Suppressor macrophage (primary cell): ENCODE results near the gene TALDO1.
A peak's percentile ranks its signal among the peaks of the same experiment; 100 is the strongest.

Experiments
- DNase-seq, 4 experiments: peaks; one replicate each; pipeline ENCODE4 v3.0.0-alpha.2; 2020 to 2022
- total RNA-seq, 17 experiments: gene quantifications; one replicate each; lab custom pipeline; 2026; ENCODE audit warnings: mixed read lengths in 6 of 17, inconsistent platforms in 3 of 17; lab: John Stamatoyannopoulos, UW

TALDO1 gene
- total RNA-seq: 190 to 363 (median 296) reads per million in 17 experiments

GRCh38 chr11:747158-748006 is at the start of gene TALDO1:
Gene TALDO1, plus strand, starts transcription at chr11:747464. Its CDS starts 18 bp downstream, at chr11:747482.
- peak; percentile 92 to 98 (median 96) for DNase-seq

GRCh38 chr11:697811-698311 is 49.4 kb upstream of the TALDO1 start:
- DNase-seq: peak in 3 of 4 experiments; percentile 24 to 34 (median 31)

DNA sequence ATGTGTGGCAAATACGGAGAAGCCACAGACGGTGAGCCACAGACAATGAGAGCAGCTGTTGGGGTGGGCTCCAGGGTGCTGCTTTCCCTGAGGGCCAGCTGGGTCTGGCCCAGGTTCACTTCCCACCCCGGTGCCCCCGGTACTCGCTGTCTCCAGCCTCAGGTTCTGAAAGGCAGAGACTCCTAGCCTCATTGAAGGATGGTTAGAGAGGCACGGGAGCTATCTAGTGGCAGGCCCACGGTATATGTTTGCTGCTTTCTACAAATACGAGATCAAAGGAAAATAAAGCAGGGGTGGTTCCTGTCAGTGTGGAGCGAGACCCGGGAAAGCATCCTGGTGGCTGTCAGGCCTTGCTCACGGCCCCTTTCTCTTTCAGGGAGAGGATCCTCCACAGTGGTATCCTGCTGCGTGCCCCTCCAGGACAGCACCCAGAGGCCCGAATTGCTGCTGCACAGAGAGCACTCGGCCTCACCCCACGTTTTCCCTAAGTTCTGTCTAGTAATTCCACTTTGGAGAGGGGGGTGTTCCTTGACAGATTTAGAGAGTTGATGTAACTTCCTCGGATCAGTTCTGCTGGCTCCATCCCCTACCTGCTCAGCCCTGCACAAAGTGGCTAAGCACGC is 48.7 kb upstream of the TALDO1 start:
- DNase-seq: no peak

DNA sequence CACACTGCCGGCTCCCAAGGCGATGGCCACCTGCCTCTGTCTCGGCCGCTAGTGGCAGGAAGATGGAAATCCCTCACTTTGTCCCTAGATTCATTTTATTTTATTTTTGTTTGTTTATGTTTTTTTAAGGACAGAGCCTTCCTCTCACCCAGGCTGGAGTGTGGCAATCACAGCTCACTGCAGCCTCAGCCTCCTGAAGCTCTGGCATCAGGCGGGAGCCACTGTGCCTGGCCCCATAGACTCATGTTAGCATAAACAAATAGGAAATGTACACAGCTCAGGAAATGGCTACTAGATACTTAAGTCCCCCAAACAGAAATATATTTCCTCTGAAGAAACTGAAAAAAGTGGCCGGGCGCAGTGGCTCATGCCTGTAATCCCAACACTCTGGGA is 48.2 kb upstream of the TALDO1 start:
- DNase-seq: no peak

GRCh38 chr11:699753-700152 is 47.5 kb upstream of the TALDO1 start:
- no peak for DNase-seq

- no peak for DNase-seq
Measured at GRCh38 chr11:701741-702461, 45.4 kb upstream of the TALDO1 start.

DNA sequence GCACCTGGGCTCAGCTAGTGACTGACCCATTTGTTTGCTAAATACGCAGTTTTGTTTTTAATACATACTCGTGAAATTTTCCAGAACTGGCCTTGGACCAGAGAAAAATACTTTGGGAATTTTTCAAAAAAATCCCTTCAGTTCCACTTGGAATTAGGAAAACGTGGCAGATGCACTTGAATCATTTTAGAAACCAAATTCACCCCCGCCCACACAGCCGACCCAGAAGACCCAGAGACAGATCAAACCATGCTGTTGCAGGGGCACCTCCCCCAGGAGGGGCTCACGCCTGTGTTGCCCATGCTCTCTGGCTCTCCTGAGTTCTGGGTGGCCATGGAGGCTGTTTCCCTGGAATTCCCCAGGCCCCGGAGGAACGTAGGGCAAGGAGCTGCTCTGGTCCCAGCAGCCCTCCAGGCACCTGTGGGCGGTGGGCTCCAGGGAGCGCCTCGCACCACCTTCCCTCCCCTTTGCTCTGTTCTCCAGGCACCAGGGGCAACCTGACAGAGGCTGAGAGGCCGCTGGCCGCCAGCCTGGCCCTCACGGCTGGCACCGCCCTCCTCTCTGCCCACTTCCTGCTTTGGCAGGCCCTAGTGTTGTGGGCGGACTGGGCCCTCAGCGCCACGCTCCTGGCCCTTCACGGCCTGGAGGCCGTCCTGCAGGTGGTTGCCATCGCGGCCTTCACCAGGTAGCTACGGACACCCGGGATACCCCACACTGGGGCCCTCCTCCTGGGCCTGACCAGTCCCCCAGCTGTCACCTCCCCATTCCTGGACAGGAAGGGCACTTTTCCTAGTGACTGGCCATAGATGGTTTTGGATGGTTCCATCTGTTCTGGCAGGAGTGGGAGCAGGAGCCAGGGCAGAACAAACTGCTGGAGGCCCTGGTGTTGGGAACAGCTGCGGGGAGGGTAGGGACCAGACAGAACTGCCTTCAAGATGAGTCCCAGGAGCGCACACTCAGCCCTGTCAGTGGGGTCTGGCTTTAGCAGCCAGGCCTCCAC is 44.5 kb upstream of the TALDO1 start:
- DNase-seq: peak; percentile 33 to 81 (median 56)

DNA sequence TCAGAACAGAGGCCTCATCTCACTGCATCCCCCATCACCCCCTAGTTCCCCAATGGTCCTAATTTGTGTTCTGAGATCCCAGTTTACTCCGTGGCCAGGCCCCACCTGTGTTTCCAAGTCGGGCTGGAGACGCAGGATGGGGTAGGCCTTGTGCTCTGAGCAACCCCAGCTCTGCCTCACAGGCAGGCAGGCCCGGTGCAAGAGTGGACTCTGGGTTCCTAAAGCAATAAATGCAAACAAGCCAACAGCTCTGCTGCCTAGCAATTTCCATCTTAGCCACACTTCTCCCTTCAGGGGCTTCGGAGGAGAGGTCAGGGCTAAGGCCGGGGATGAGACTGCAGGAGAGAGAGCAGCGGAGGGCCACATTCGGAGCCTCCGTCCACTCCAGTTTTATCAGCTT is 43.8 kb upstream of the TALDO1 start:
- DNase-seq: no peak

GRCh38 chr11:704228-704674 is 43.0 kb upstream of the TALDO1 start:
- no peak for DNase-seq

GRCh38 chr11:704781-705645 is 42.3 kb upstream of the TALDO1 start:
- no peak for DNase-seq

- DNase-seq: peak in 1 of 4 experiments; percentile 44
Measured at GRCh38 chr11:705646-706438, 41.4 kb upstream of the TALDO1 start, which contains the start of gene EPS8L2. Gene EPS8L2, plus strand, starts transcription at chr11:706231. Its CDS starts 3,177 bp downstream, at chr11:709408.

- DNase-seq: peak in 3 of 4 experiments; percentile 36 to 57 (median 39)
Measured at GRCh38 chr11:706439-706956, 40.8 kb upstream of the TALDO1 start.

DNA sequence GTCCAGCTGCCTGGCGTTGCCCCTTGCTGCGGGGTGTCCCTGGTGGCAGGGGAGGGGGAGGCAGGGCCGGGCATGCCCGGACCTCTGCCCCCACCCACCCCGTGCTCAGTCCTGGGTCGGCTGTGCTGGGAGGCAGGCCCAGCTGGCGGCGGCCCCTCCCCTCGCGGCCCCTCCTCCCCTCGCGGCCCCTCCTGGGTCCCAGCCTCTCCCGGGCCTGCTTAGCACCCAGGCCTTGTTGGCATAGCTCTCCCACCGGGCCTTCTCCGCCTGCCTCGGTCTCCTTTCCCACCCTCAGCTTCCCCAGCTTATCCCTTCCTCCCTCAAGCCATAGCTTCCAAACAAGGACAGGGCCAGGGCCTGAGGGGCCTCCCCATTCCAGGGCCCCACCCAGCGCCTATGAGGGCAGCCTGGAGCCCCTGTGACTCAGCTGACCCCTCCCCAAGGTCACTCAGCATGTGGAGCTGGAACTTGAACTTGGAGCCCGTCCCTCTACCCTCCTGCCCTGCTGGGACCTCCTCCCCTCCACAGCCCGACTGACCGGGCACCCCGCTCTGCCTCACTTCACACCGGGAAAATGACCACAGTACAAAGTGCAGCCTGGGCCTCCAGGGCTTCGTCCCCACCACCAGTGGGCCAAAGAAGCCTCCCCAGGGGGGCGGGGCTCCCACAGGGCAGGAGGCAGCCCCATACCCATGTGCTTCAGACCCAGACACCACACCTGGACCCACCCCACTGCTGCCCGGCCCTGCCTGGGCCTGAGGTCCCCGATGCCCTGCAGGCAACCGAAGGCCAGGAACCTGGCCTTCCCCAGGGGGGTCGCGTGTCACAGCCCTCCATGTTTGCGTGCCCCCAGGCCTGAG is 40.1 kb upstream of the TALDO1 start:
- DNase-seq: no peak

DNA sequence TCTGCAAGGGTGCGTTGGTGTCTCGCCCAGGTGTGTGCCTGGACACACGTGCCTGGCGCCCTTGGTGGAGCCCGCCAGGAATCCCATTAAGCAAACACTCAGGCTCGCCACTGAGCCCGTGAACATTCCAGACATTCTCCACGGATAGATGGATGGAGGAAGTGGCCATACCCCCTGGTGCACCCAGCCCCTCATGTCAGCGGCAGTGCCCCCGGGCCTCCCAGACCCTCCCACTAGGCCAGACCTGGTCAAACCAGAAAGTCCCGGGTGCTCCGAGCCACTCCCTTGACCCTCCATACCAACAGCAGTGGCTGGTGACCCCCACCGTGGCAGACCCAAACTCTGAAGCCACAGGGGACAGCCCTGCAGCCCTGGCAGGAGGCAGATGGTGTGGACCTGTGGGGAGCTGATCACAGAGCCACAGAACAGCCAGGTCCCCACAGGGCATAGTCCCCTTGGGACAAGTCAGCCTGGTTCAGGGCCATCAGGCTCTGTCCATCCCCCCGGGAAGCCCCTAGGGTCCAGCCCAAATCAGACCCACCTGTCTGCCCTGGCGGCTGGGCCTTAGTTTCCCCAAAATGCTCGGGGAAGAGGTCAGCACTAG is 39.3 kb upstream of the TALDO1 start:
- DNase-seq: no peak

DNA sequence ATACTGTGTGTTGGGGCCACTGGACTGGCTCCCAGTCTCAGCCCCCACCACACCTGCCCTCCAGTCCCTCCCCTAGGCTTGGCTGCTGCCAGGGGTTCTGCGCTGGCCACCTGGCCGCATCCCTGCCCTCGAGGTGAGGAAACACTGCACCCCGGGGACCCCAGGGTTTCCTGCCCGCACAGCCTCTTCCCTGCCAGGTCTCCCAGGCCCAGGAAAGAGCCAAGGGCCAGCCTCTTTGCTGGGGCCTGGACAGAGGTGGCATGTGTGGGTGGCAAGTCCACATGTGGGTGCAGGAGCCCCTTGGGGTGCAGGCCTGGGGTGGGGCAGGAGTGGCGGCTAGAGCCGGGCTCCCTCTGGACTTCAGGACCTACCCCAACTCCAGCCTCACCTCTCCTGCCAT is 38.8 kb upstream of the TALDO1 start:
- DNase-seq: peak in 1 of 4 experiments; percentile 1

DNA sequence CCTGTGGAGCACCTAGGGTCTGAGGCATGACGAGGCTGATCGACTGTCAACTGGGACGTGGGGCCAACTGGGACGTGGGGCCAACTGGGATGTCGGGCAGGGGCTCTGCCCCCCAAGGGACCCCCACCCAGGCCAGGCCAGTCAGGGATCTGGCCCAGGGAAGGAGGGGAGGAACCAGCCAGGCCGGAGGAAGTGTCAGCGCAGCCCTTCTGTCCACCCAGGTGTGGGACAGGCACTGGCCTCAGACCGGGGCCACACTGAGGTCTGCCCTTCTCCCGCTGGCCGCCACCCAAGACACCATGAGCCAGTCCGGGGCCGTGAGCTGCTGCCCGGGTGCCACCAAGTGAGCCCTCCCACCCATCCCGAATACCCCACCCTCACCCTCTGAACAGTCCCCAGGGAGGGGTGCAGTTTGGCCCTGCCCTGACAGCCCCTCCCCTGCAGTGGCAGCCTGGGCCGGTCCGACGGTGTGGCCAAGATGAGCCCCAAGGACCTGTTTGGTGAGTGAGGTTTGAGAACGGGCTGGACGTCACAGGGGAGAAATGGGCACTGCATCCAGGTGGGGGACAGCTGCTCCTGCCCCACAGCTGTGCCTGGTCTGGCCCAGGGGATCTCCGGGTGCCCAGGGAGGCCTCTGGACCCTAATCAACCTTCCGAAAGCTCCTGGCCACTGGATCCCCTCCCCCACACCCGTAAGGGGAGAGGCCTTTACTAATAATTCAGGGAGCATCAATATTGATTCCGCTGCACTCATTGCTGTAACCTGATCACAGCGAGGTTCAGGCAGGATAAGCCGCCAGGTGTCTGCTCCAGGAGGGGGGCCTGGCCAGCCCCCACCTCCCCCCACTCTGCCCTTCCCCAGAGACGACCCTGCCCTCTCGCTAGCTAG is 37.9 kb upstream of the TALDO1 start:
- DNase-seq: no peak

DNA sequence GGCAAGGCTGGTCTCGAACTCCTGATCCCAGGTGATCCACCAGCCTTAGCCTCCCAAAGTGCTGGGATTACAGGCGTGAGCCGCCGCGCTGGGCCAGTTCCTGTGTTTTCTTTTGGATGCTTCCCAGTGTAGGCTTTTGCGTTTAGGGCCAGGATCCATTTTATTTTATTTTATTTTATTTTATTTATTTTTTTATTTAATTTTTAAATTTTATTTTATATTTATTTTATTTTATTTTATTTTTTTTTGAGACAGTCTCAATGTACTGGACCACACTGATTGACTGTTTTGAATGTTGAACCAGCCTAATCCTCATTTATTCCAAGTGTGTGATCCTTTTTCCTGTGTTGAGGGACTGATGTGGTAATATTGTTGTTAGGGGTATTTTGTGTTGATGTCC is 32.8 kb upstream of the TALDO1 start:
- DNase-seq: no peak
